Keratinocyte (primary cell): ENCODE results near the gene KIAA0040. TPM values are rescaled to one million over a fixed set of nuclear protein-coding genes. Genes with fewer than 3 reads are reported as not detected.

Experiments
- DNase-seq: peaks from one replicate; pipeline ENCODE4 v3.0.0-alpha.2; 2011; ENCODE audit warnings: low read depth, missing footprints, low spot score
- FAIRE-seq: peaks from 2 replicates; lab custom pipeline; 2011; peaks lifted over from hg19 to GRCh38; lab: Jason Lieb, UNC
- H2AFZ ChIP-seq: 2 replicates; pipeline ENCODE4 v1.6.0; 2012; ENCODE audit warnings: low read length, control low read depth, inconsistent platforms; ENCODE audit not compliant: control insufficient read depth
- H3K27ac ChIP-seq: 2 replicates; pipeline ENCODE4 v1.5.1; 2011; ENCODE audit warnings: low read length; ENCODE audit not compliant: control insufficient read depth, insufficient read depth
- H3K27me3 ChIP-seq: 3 replicates; pipeline ENCODE4 v1.6.0; 2011; ENCODE audit warnings: low read length; ENCODE audit not compliant: control insufficient read depth, insufficient read depth; ENCODE audit errors: extremely low read depth
- H3K36me3 ChIP-seq, 2 experiments: 2 replicates in 1 of 2; 3 replicates in 1 of 2; pipeline ENCODE4 v1.5.1; 2011; ENCODE audit warnings: low read length in 2 of 2, mild to moderate bottlenecking in 1 of 2; ENCODE audit not compliant: control insufficient read depth in 2 of 2, insufficient read depth in 2 of 2; ENCODE audit errors: extremely low read depth in 1 of 2
- H3K4me1 ChIP-seq: 3 replicates; pipeline ENCODE4 v1.5.1; 2011; ENCODE audit warnings: low read length; ENCODE audit not compliant: control insufficient read depth, insufficient read depth; ENCODE audit errors: extremely low read depth
- H3K4me2 ChIP-seq: 3 replicates; pipeline ENCODE4 v1.6.0; 2011; ENCODE audit warnings: low read depth, low read length; ENCODE audit not compliant: control insufficient read depth, insufficient read depth; ENCODE audit errors: extremely low read depth
- H3K4me3 ChIP-seq, 3 experiments: fragments of 200-600 bp in 1 of 3; sonication (generic) in 1 of 3; 2 replicates in 2 of 3; 3 replicates in 1 of 3; pipeline ENCODE4 v1.5.1; 2011 to 2016; ENCODE audit warnings: low read length in 3 of 3, mild to moderate bottlenecking in 3 of 3, control low read depth in 2 of 3, inconsistent platforms in 1 of 3, low read depth in 1 of 3, mixed read lengths in 1 of 3, mixed run types in 1 of 3, moderate library complexity in 1 of 3; ENCODE audit not compliant: control insufficient read depth in 2 of 3, insufficient read depth in 2 of 3; ENCODE audit errors: extremely low read depth in 1 of 3
- H3K79me2 ChIP-seq: 2 replicates; pipeline ENCODE4 v1.6.0; 2012; ENCODE audit warnings: low read length; ENCODE audit not compliant: control insufficient read depth, insufficient read depth
- H3K9ac ChIP-seq: 3 replicates; pipeline ENCODE4 v1.6.0; 2011; ENCODE audit warnings: low read length; ENCODE audit not compliant: control insufficient read depth, insufficient read depth; ENCODE audit errors: extremely low read depth
- H3K9me1 ChIP-seq: 3 replicates; pipeline ENCODE4 v1.6.0; 2011; ENCODE audit warnings: low read length; ENCODE audit not compliant: control insufficient read depth, insufficient read depth; ENCODE audit errors: extremely low read depth
- H3K9me3 ChIP-seq: 2 replicates; pipeline ENCODE4 v1.5.1; 2012; ENCODE audit warnings: low read depth, low read length; ENCODE audit not compliant: control insufficient read depth
- H4K20me1 ChIP-seq: 3 replicates; pipeline ENCODE4 v1.6.0; 2011; ENCODE audit warnings: low read length; ENCODE audit not compliant: control insufficient read depth, insufficient read depth; ENCODE audit errors: extremely low read depth
- CTCF ChIP-seq, 3 experiments: IDR thresholded peaks in 1 of 3; conservative IDR thresholded peaks in 1 of 3; optimal IDR thresholded peaks in 1 of 3; 2 replicates in 2 of 3; 3 replicates in 1 of 3; pipeline versions ENCODE3 to v1.5.1; 2011; ENCODE audit warnings: low read length in 3 of 3, mild to moderate bottlenecking in 3 of 3, moderate library complexity in 2 of 3, control low read depth in 1 of 3, inconsistent platforms in 1 of 3; ENCODE audit not compliant: insufficient read depth in 2 of 3; ENCODE audit errors: extremely low read depth in 1 of 3
- EZH2 ChIP-seq: IDR thresholded peaks from one replicate; pipeline ENCODE4 v1.6.1; 2012; ENCODE audit warnings: inconsistent platforms, mild to moderate bottlenecking, low read length, moderate library complexity
- dilution Hi-C: fragments of 300-500 bp; cut with MboI; formaldehyde crosslinking; loops from one replicate; pipeline ENCODE4 v1.7.0; 2020; ENCODE audit warnings: low sequenced_read_pairs; ENCODE audit not compliant: extremely low pct_ligation_motif_present
- polyA plus RNA-seq, 5 experiments: library from polyadenylated mRNA; depleted of rRNA in 3 of 5; stranded (reverse) in 3 of 5; stranded (forward) in 1 of 5; unstranded in 1 of 5; fragments of >200 nt; gene quantifications; 1 replicate in 1 of 5; 2 replicates in 3 of 5; 3 replicates in 1 of 5; pipeline versions ENCODE4 v1.2.1 to v1.2.3, GENCODE V29; 2011 to 2012; ENCODE audit warnings: missing spikeins in 2 of 5, low read depth in 1 of 5, low replicate concordance in 1 of 5

Gene KIAA0040
- polyA plus RNA-seq, 1 donor (not counting 4 experiments of a cell fraction or from before 2014, with no cell fraction given): 57.9 TPM

- FAIRE-seq: no peak
- dilution Hi-C loops: no loop called here
These were observed 33.2 kb upstream of the KIAA0040 start for GRCh38 chr1:175225805-175226129.

DNA sequence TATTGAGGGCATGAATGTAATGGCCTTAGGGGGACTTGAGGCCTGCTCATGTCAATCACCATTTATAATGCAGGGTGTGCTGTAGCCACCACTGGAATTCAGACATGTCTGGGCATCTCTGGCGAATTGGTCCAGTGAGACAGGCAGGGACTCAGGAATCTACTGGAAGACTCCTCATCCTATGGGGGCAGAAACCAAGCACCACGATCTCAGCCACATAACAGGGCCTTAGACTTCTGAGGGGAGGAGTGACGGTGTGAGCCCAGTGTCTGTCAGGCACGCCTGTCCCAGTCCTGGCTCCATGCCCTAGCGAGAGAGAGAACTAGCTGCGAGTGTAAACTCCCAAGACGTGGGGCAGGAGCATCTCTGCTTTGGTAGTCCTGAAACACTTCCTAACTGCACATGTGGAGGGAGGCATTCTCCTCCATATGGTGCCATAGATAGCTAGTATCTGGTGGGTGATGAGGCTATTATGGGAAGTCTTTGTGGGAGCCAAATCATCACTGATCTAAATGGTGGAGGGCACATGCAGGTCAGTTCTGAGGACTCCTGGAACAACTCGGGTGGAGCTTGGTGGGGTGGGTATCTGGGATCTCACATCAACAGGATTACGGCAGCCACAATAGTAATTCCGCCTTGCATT lies 29.8 kb upstream of the KIAA0040 start:
- no peaks in the 10 kb centered on the region for H3K9me3 ChIP-seq
- no peak overlapping the region for H3K9ac ChIP-seq
- peak overlapping the region; percentile 73 for H3K27ac ChIP-seq
- peak overlapping the region in 2 of 3 experiments; percentile 9 to 33 for H3K4me3 ChIP-seq
- H3K4me1 ChIP-seq: peaks cover 46% of the 10 kb centered on the region
- no peaks in the 10 kb centered on the region for H4K20me1 ChIP-seq
- peak overlapping the region; percentile 78 for H3K4me2 ChIP-seq
- peak overlapping the region; percentile 75 for H2AFZ ChIP-seq
- FAIRE-seq: peak; percentile 99
- peak; percentile 99 for DNase-seq
- TF ChIP-seq CTCF (optimal IDR thresholded peaks at IDR 0.05 in 1 of 3, IDR thresholded peaks at IDR 0.05 in 1 of 3, conservative IDR thresholded peaks at IDR 0.05 in 1 of 3; ENCODE audit: extremely low read depth in 1 of 3, insufficient read depth in 2 of 3, low read length in 3 of 3) (no peak), EZH2 (no peak)
- H3K27me3 ChIP-seq: no peaks in the 10 kb centered on the region
- H3K36me3 ChIP-seq: no peaks in the 10 kb centered on the region
- no peaks in the 10 kb centered on the region for H3K9me1 ChIP-seq
- dilution Hi-C loops: no loop called here
- no peaks in the 10 kb centered on the region for H3K79me2 ChIP-seq

More at GRCh38 chr1:175225805-175226129, 33.2 kb upstream of the KIAA0040 start:
- DNase-seq: no peak
- Histone ChIP-seq H4K20me1 (no peaks in the 10 kb centered on the region), H3K9me1 (no peaks in the 10 kb centered on the region), H3K4me3 (no peak overlapping the region), H2AFZ (no peak overlapping the region), H3K9me3 (no peaks in the 10 kb centered on the region), H3K36me3 (no peaks in the 10 kb centered on the region), H3K4me2 (no peak overlapping the region), H3K27me3 (no peaks in the 10 kb centered on the region), H3K4me1 (peaks cover 23% of the 10 kb centered on the region), H3K79me2 (no peaks in the 10 kb centered on the region), H3K27ac (no peak overlapping the region), H3K9ac (no peak overlapping the region)
- TF ChIP-seq EZH2: no peak
